ENCODE results near the gene NELFB. TPM values are rescaled to one million over a fixed set of nuclear protein-coding genes. Genes with fewer than 3 reads are reported as not detected.

NELFB gene
- total RNA-seq, 1 experiment from 2014 or later = 71.7 TPM

GRCh38 chr9:137251490-137252268, 3.4 kb upstream of the NELFB start:
- Histone ChIP-seq H3K4me1 (ENCODE audit: insufficient read depth, low read length) (no peaks in the 10 kb centered on the region), H3K14ac (ENCODE audit: insufficient read depth, low read length) (no peak overlapping the region; the same call in 1 of the 2 replicates), H3K27me3 (ENCODE audit: insufficient read depth, low read length) (no peaks in the 10 kb centered on the region), H3K56ac (ENCODE audit: insufficient read length, low read depth, low read length) (no peak overlapping the region), H3K27ac (ENCODE audit: insufficient read length, low read depth, low read length) (no peak overlapping the region), H4K8ac (replicated peaks; ENCODE audit: insufficient read length, low read depth, low read length) (no peak overlapping the region), H3K79me2 (ENCODE audit: insufficient read depth, low read length) (peaks cover 6% of the 10 kb centered on the region; the same call in 1 of the 2 replicates), H2BK15ac (ENCODE audit: low read depth, low read length) (no peak overlapping the region), H3K79me1 (ENCODE audit: insufficient read depth, low read depth, low read length, poor library complexity, severe bottlenecking) (peaks cover 3% of the 10 kb centered on the region), H2BK5ac (ENCODE audit: insufficient read length, low read length) (no peak overlapping the region), H4K20me1 (ENCODE audit: control insufficient read depth, insufficient read depth, insufficient read length) (no peaks in the 10 kb centered on the region), H3K23ac (ENCODE audit: insufficient read length, low read depth, low read length) (no peak overlapping the region), H3T11ph (ENCODE audit: low read length) (no peak overlapping the region), H3K4ac (ENCODE audit: low read depth, low read length) (no peak overlapping the region), H2BK12ac (ENCODE audit: insufficient read length, low read depth, low read length) (no peak overlapping the region), H2AFZ (ENCODE audit: low read length) (no peak overlapping the region), H3K9me3 (ENCODE audit: control insufficient read depth, low read depth, low read length) (no peaks in the 10 kb centered on the region), H3K4me2 (ENCODE audit: insufficient read depth, insufficient read length, low read length) (no peak overlapping the region), H3K18ac (ENCODE audit: insufficient read length, low read depth, low read length) (no peak overlapping the region), H2BK120ac (ENCODE audit: low read depth, low read length, poor library complexity, severe bottlenecking) (no peak overlapping the region), H4K5ac (ENCODE audit: insufficient read length, low read depth, low read length) (no peak overlapping the region), H3K23me2 (ENCODE audit: insufficient read length, low read depth, low read length, poor library complexity, severe bottlenecking) (peaks cover 14% of the 10 kb centered on the region), H3K9ac (ENCODE audit: extremely low read depth, insufficient read length, low read length) (no peak overlapping the region), H2BK20ac (ENCODE audit: low read depth, low read length, poor library complexity, severe bottlenecking) (no peak overlapping the region), H4K91ac (ENCODE audit: insufficient read length, low read depth, low read length) (no peak overlapping the region), H2AK5ac (ENCODE audit: insufficient read length, low read length) (no peak overlapping the region)
- peaks cover 29% of the 10 kb centered on the region for H3K27me3 Mint-ChIP-seq (ENCODE audit: low read depth)
- TF ChIP-seq, protein P1, sequence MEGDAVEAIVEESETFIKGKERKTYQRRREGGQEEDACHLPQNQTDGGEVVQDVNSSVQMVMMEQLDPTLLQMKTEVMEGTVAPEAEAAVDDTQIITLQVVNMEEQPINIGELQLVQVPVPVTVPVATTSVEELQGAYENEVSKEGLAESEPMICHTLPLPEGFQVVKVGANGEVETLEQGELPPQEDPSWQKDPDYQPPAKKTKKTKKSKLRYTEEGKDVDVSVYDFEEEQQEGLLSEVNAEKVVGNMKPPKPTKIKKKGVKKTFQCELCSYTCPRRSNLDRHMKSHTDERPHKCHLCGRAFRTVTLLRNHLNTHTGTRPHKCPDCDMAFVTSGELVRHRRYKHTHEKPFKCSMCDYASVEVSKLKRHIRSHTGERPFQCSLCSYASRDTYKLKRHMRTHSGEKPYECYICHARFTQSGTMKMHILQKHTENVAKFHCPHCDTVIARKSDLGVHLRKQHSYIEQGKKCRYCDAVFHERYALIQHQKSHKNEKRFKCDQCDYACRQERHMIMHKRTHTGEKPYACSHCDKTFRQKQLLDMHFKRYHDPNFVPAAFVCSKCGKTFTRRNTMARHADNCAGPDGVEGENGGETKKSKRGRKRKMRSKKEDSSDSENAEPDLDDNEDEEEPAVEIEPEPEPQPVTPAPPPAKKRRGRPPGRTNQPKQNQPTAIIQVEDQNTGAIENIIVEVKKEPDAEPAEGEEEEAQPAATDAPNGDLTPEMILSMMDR (conservative IDR thresholded peaks at IDR 0.05) = no peak
- DNase-seq = no peak
- H3K4me1 Mint-ChIP-seq = peaks cover 8 to 19% of the 10 kb centered on the region in 2 experiments
- no CpG with 5 or more reads among the region's 22 CpGs for WGBS (ENCODE audit: extremely low coverage, insufficient read length, low lambda C conversion rate)
- H3K4me3 Mint-ChIP-seq = no peak overlapping the region
- no peak overlapping the region for H3K27ac Mint-ChIP-seq
- H3K9me3 Mint-ChIP-seq = no peaks in the 10 kb centered on the region
- H3K36me3 Mint-ChIP-seq (ENCODE audit: insufficient read depth in 1 of 3, low read depth in 3 of 3) = peaks cover 3 to 4% (median 4%) of the 10 kb centered on the region in 3 experiments; a peak in 4 of 7 replicates

Data from H9 (cell line).